ENCODE results near the gene HIPK4.
"Not testable (repeated sequence)": the region's sequence is repeated elsewhere in the genome, so short reads cannot be mapped to it uniquely, and the experiment has no call there.

HIPK4 gene

GRCh38 chr19:40335101-40335500 lies 54.9 kb downstream of the HIPK4 start:
- ChIA-PET CTCF (no interaction called here), POLR2A (ENCODE audit: low non-redundant PET) (no interaction called here)
- TF ChIP-seq CTCF (conservative IDR thresholded peaks at IDR 0.05; ENCODE audit: low read depth): no peak
- DNase-seq (ENCODE audit: low spot score): no peak
- H3K27ac ChIP-seq: peak overlapping the region; percentile 12; the same call in 1 of the 2 replicates

- POLR2A ChIA-PET (ENCODE audit: low non-redundant PET); CTCF ChIA-PET; DNase-seq (ENCODE audit: low spot score); H3K27ac ChIP-seq: not testable (repeated sequence)
Measured at GRCh38 chr19:40333083-40333482, 56.9 kb downstream of the HIPK4 start.

GRCh38 chr19:40332669-40333068 lies 57.3 kb downstream of the HIPK4 start:
- DNase-seq (ENCODE audit: low spot score): no peak
- no peak for TF ChIP-seq CTCF (conservative IDR thresholded peaks at IDR 0.05; ENCODE audit: low read depth)
- ChIA-PET CTCF (no interaction called here), POLR2A (ENCODE audit: low non-redundant PET) (no interaction called here)
- no peak overlapping the region for H3K27ac ChIP-seq

- ChIA-PET POLR2A (ENCODE audit: low non-redundant PET) (no interaction called here), CTCF (interaction anchor here (0.6 to 0.9 kb wide), 2 partner anchors 304 to 1463 kb away, joined by 3 to 4 read pairs; no protein-coding TSS in a partner anchor)
- peak; percentile 38 for DNase-seq (ENCODE audit: low spot score)
- H3K27ac ChIP-seq: peak overlapping the region; percentile 64
- TF ChIP-seq CTCF (conservative IDR thresholded peaks at IDR 0.05; ENCODE audit: low read depth): no peak
Measured at GRCh38 chr19:40331052-40331451, 58.9 kb downstream of the HIPK4 start.
